KMS-11 (cell line): ENCODE data around the gene HAL.

ENCODE experiments used
- H2AFZ ChIP-seq: fragments of 200-600 bp; sonication (generic); 2 replicates; pipeline ENCODE4 v1.6.1; 2016; ENCODE audit warnings: antibody characterized with exemption, mixed run types, low read depth
- H3K27ac ChIP-seq: fragments of 200-600 bp; sonication (generic); 2 replicates; pipeline ENCODE4 v1.6.1; 2016; ENCODE audit warnings: mild to moderate bottlenecking, mixed run types
- H3K27me3 ChIP-seq: fragments of 200-600 bp; sonication (generic); 2 replicates; pipeline ENCODE4 v1.6.1; 2017; ENCODE audit warnings: mild to moderate bottlenecking, low read depth, mixed run types, moderate library complexity; ENCODE audit not compliant: insufficient read depth
- H3K36me3 ChIP-seq: fragments of 200-600 bp; sonication (generic); 2 replicates; pipeline ENCODE4 v1.6.1; 2017; ENCODE audit warnings: mild to moderate bottlenecking, mixed run types; ENCODE audit not compliant: insufficient read depth
- H3K4me1 ChIP-seq: fragments of 200-600 bp; sonication (generic); 2 replicates; pipeline ENCODE4 v1.6.1; 2016; ENCODE audit warnings: mild to moderate bottlenecking, low read depth, mixed run types; ENCODE audit not compliant: poor library complexity, severe bottlenecking
- H3K4me2 ChIP-seq: fragments of 200-600 bp; sonication (generic); 2 replicates; pipeline ENCODE4 v1.7.0; 2016; ENCODE audit warnings: mild to moderate bottlenecking, mixed run types
- H3K4me3 ChIP-seq: fragments of 200-600 bp; sonication (generic); IDR thresholded peaks from 2 replicates; pipeline ENCODE4 v1.6.1; 2017; ENCODE audit warnings: low read depth, low read length, mixed read lengths; ENCODE audit not compliant: insufficient read depth
- H3K79me2 ChIP-seq: fragments of 200-600 bp; sonication (generic); 2 replicates; pipeline ENCODE4 v1.6.1; 2016; ENCODE audit warnings: low read depth, mixed run types; ENCODE audit not compliant: insufficient read depth
- H3K9ac ChIP-seq: fragments of 200-600 bp; sonication (generic); 2 replicates; pipeline ENCODE4 v1.6.1; 2016; ENCODE audit warnings: mild to moderate bottlenecking, mixed run types
- H4K20me1 ChIP-seq: fragments of 200-600 bp; sonication (generic); 2 replicates; pipeline ENCODE4 v1.6.1; 2016; ENCODE audit warnings: mild to moderate bottlenecking, mixed run types; ENCODE audit not compliant: insufficient read depth
- CTCF ChIP-seq: fragments of 200-600 bp; sonication (generic); conservative IDR thresholded peaks from 2 replicates; pipeline ENCODE4 v1.6.1; 2017; ENCODE audit warnings: low read depth, mild to moderate bottlenecking, antibody characterized with exemption, low read length, moderate library complexity, mixed read lengths

The HAL gene

DNA sequence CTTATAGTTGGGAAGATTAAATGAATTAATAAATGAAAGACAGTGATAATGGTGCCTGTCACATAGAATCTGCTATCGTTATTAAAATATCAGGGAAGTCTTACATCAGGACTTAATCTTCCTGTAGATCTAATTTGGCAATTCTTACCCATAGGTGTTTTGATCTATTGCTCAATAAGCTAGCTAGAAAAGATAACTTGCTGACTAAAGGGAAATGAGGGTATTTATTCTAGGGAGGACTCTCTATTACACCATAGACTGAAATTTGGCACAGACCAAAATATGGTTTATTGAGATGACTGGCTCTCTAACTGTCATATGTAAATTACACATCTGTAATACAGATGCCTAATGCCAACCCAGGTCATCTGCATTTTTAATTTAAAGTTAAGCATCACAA, 11.5 kb downstream of the HAL start:
- no peaks in the 10 kb centered on the region for H3K36me3 ChIP-seq

GRCh38 chr12:95982602-95983001, 13.5 kb downstream of the HAL start:
- no peaks in the 10 kb centered on the region for H3K27me3 ChIP-seq
- no peaks in the 10 kb centered on the region for H3K4me1 ChIP-seq
- H3K27ac ChIP-seq: no peak overlapping the region
- H3K36me3 ChIP-seq: no peaks in the 10 kb centered on the region
- H2AFZ ChIP-seq: no peak overlapping the region
- no peak overlapping the region for H3K4me3 ChIP-seq
- H3K79me2 ChIP-seq: no peaks in the 10 kb centered on the region
- H4K20me1 ChIP-seq: no peaks in the 10 kb centered on the region
- TF ChIP-seq CTCF: no peak
- H3K4me2 ChIP-seq: no peak overlapping the region
- no peak overlapping the region for H3K9ac ChIP-seq

More for the DNA sequence above, 11.5 kb downstream of the HAL start:
- H3K79me2 ChIP-seq: no peaks in the 10 kb centered on the region
- no peaks in the 10 kb centered on the region for H3K4me1 ChIP-seq
- no peaks in the 10 kb centered on the region for H4K20me1 ChIP-seq
- no peak overlapping the region for H3K4me3 ChIP-seq
- H2AFZ ChIP-seq: no peak overlapping the region
- H3K4me2 ChIP-seq: no peak overlapping the region
- H3K27me3 ChIP-seq: no peaks in the 10 kb centered on the region
- H3K27ac ChIP-seq: no peak overlapping the region
- TF ChIP-seq CTCF: no peak
- no peak overlapping the region for H3K9ac ChIP-seq

GRCh38 chr12:95980437-95980836, 15.7 kb downstream of the HAL start:
- H3K9ac ChIP-seq: no peak overlapping the region
- no peak overlapping the region for H3K27ac ChIP-seq
- H3K4me2 ChIP-seq: no peak overlapping the region
- H4K20me1 ChIP-seq: no peaks in the 10 kb centered on the region
- no peaks in the 10 kb centered on the region for H3K79me2 ChIP-seq
- H3K27me3 ChIP-seq: no peaks in the 10 kb centered on the region
- no peak for TF ChIP-seq CTCF
- H3K4me3 ChIP-seq: no peak overlapping the region
- no peak overlapping the region for H2AFZ ChIP-seq
- H3K4me1 ChIP-seq: no peaks in the 10 kb centered on the region
- H3K36me3 ChIP-seq: no peaks in the 10 kb centered on the region

- TF ChIP-seq CTCF: no peak
- Histone ChIP-seq H3K27ac (no peak overlapping the region), H3K4me2 (no peak overlapping the region), H3K27me3 (no peaks in the 10 kb centered on the region), H2AFZ (no peak overlapping the region), H3K9ac (no peak overlapping the region), H3K4me1 (peaks cover 7% of the 10 kb centered on the region), H4K20me1 (no peaks in the 10 kb centered on the region), H3K4me3 (no peak overlapping the region), H3K79me2 (no peaks in the 10 kb centered on the region), H3K36me3 (no peaks in the 10 kb centered on the region)
These were observed 17.4 kb downstream of the HAL start for GRCh38 chr12:95978774-95979173.

GRCh38 chr12:95978351-95978750, 17.8 kb downstream of the HAL start:
- peaks cover 11% of the 10 kb centered on the region for H3K4me1 ChIP-seq
- H3K9ac ChIP-seq: no peak overlapping the region
- no peak overlapping the region for H3K27ac ChIP-seq
- H4K20me1 ChIP-seq: no peaks in the 10 kb centered on the region
- TF ChIP-seq CTCF: no peak
- no peaks in the 10 kb centered on the region for H3K79me2 ChIP-seq
- no peaks in the 10 kb centered on the region for H3K36me3 ChIP-seq
- H3K27me3 ChIP-seq: no peaks in the 10 kb centered on the region
- no peak overlapping the region for H2AFZ ChIP-seq
- no peak overlapping the region for H3K4me2 ChIP-seq
- no peak overlapping the region for H3K4me3 ChIP-seq
